GM12891 (cell line): ENCODE measurements around the gene CDHR5.

Source experiments
- POLR2A ChIP-seq: IDR thresholded peaks from 2 replicates; pipeline ENCODE4 v1.6.1; 2011; ENCODE audit warnings: low read depth, low read length, control low read depth
- POLR2AphosphoS5 ChIP-seq: IDR thresholded peaks from 2 replicates; pipeline ENCODE4 v1.6.1; 2011; ENCODE audit warnings: low read depth, low read length, control low read depth
- TAF1 ChIP-seq: IDR thresholded peaks from 2 replicates; pipeline ENCODE4 v1.6.1; 2011; ENCODE audit warnings: low read depth, low read length, control low read depth

DNA sequence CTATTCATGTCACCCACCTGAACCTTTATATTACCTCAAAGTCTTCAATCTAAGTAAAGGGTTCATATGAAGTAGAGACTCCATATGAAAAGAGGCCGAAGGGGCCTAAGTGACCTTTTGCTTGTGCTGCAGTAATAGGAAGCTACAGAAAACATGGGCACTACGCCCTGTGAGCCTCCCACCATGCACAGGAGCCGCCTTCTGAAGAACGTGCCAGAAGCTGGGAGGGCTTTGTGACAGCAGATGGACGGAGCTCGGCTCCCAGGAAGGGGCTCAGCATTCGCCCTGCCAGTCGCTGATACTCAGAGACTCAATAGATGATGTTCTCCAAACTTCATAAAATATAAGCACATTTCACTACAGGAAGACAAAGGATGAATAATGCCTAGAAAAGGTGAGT, 49.1 kb upstream of the CDHR5 start:
- TF ChIP-seq POLR2A = no peak
- no peak for TF ChIP-seq POLR2AphosphoS5
- TF ChIP-seq TAF1 = no peak
